Activated CD4-positive, alpha-beta memory T cell treated with anti-CD3 and anti-CD28 coated beads for 36 hours (primary cell): ENCODE data around the gene POMC. TPM values are rescaled to one million over a fixed set of nuclear protein-coding genes. Genes with fewer than 3 reads are reported as not detected.
"Not testable (repeated sequence)": the region's sequence is repeated elsewhere in the genome, so short reads cannot be mapped to it uniquely, and the experiment has no call there.

Source experiments
- CTCF ChIA-PET: fragments of 350-600 bp; sonication (Branson Sonifier 250); formaldehyde crosslinking; loops from one replicate; lab custom pipeline; 2021; ENCODE audit warnings: antibody characterized with exemption, inconsistent platforms; lab: Charles Lee
- POLR2A ChIA-PET: fragments of 350-600 bp; sonication (Branson Sonifier 250); formaldehyde crosslinking; loops from one replicate; lab custom pipeline; 2021; ENCODE audit warnings: antibody characterized with exemption; lab: Charles Lee
- DNase-seq: peaks from one replicate; pipeline ENCODE4 v3.0.0-alpha.2; 2020
- H3K27ac Mint-ChIP-seq: one replicate; pipeline ENCODE4 v1.8.0; 2021; ENCODE audit warnings: mixed read lengths
- H3K27me3 Mint-ChIP-seq: one replicate; pipeline ENCODE4 v1.8.0; 2021; ENCODE audit warnings: mixed read lengths
- H3K36me3 Mint-ChIP-seq: one replicate; pipeline ENCODE4 v1.8.0; 2021; ENCODE audit warnings: mixed read lengths
- H3K4me1 Mint-ChIP-seq: one replicate; pipeline ENCODE4 v1.8.0; 2021; ENCODE audit warnings: low read depth, mixed read lengths
- H3K4me3 Mint-ChIP-seq: one replicate; pipeline ENCODE4 v1.8.0; 2021; ENCODE audit warnings: mild to moderate bottlenecking, mixed read lengths
- H3K9me3 Mint-ChIP-seq: one replicate; pipeline ENCODE4 v1.8.0; 2021; ENCODE audit warnings: mixed read lengths
- intact Hi-C: fragments of 100-400 bp; cut with micrococcal nuclease; formaldehyde crosslinking; loops from one replicate; pipeline ENCODE4 v1.15.1; 2023
- total RNA-seq, 2 experiments: library from RNA; stranded (reverse); gene quantifications; one replicate each; pipeline ENCODE4 v1.2.3, GENCODE V29; 2021

The POMC gene
- total RNA-seq, 2 experiments from 2014 or later, result 3.8 to 4.2 TPM

DNA sequence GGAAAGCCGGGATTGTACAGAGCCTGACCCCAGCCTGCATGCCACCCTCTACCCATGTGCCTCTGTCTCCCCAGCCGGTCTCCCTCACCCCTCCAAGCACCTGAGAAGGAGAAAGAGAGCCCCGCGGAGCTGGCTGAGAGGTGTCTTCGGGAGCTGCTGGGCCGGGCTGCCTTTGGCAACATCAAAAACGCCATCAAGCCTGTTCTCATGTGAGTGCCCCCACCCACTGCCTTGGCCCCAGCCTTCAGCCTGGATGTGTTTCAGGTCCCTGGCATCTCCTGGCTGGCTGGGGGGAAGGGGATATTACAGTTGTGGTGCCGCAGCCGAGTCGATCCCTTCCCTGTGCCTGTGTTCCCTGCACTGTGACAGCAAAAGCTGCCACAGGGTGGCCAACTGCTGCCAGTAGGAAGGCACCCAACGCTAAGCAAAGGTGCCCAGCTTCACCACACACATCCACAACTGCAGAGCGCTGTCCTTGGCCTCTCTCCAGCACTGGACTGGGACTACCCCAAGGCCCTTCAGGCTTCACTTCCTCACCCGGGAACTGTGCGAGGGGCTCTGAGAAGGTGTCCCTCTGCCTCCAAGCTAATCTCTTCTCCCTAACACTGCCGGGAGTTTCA lies 38.4 kb downstream of the POMC start:
- peaks cover 38% of the 10 kb centered on the region for H3K27me3 Mint-ChIP-seq
- POLR2A ChIA-PET, result no interaction called here
- H3K4me3 Mint-ChIP-seq, result no peak overlapping the region
- H3K9me3 Mint-ChIP-seq, result no peaks in the 10 kb centered on the region
- H3K36me3 Mint-ChIP-seq, result no peaks in the 10 kb centered on the region
- no peak overlapping the region for H3K27ac Mint-ChIP-seq
- CTCF ChIA-PET, result interaction anchor here (0.6 to 11.0 kb wide), 16 partner anchors 9 to 721 kb away, joined by 3 to 271 read pairs (median 4); no protein-coding TSS in a partner anchor
- H3K4me1 Mint-ChIP-seq, result peaks cover 12% of the 10 kb centered on the region
- intact Hi-C loops, result loop anchor here (1.0 to 5.0 kb wide), 4 partner anchors 67 to 718 kb away; partner anchors contain the start of gene EFR3B
- DNase-seq, result no peak

- Mint-ChIP-seq H3K9me3 (no peaks in the 10 kb centered on the region), H3K27ac (no peak overlapping the region), H3K36me3 (no peaks in the 10 kb centered on the region), H3K4me3 (no peak overlapping the region), H3K4me1 (peaks cover 12% of the 10 kb centered on the region), H3K27me3 (peaks cover 18% of the 10 kb centered on the region)
- intact Hi-C loops, result loop anchor here (1.0 to 5.0 kb wide), 4 partner anchors 69 to 715 kb away; partner anchors contain the start of gene EFR3B
- CTCF ChIA-PET, result interaction anchor here (0.6 to 11.0 kb wide), 4 partner anchors 117 to 718 kb away, joined by 3 to 271 read pairs (median 4); no protein-coding TSS in a partner anchor
- DNase-seq, result no peak
- POLR2A ChIA-PET, result no interaction called here
Measured at GRCh38 chr2:25127646-25128045, 40.7 kb downstream of the POMC start.

DNA sequence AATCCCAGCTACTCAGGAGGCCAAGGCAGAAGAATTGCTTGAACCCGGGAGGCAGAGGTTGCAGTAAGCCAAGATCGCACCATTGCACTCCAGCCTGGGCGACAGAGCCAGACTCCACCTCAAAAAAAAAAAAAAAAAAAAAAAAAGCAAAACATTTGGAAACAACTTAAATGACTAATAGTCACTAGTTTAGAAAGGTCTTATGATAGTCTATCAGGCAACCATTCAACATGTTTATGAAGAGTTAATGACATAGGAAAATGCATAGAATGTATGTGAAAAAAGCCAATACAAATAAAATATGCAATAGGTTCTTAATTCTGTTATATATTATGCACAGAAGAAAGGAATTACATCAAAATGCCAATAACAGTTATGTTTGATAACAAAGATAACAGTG lies 41.3 kb downstream of the POMC start:
- DNase-seq, H3K9me3 Mint-ChIP-seq, H3K27ac Mint-ChIP-seq, H3K36me3 Mint-ChIP-seq, H3K4me3 Mint-ChIP-seq, POLR2A ChIA-PET: not testable (repeated sequence)
- peaks cover 10% of the 10 kb centered on the region for H3K4me1 Mint-ChIP-seq
- CTCF ChIA-PET, result interaction anchor here (1.2 to 11.0 kb wide), 3 partner anchors 151 to 717 kb away, joined by 3 to 271 read pairs (median 5); no protein-coding TSS in a partner anchor
- intact Hi-C loops, result loop anchor here (1.0 to 5.0 kb wide), 2 partner anchors 147 to 715 kb away; no protein-coding TSS in a partner anchor
- H3K27me3 Mint-ChIP-seq, result peaks cover 14% of the 10 kb centered on the region

DNA sequence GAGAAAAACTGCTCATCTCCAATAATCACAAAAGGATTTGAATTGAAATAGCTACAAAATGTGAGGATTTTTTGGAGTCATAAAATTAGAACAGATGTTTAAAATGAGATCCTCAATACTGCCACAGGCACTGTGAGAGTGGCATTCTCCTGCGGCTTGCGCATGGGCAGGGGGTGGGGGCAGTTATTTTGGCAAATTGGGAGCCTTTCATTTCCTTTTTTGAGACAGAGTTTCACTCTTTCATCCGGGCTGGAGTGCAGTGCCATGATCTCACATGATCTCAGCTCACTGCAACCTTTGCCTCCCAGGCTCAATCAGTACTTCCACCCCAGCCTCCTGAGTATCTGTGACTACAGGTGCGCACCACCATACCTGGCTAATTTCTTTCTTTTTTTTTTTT lies 42.4 kb downstream of the POMC start:
- ChIA-PET POLR2A (no interaction called here), CTCF (interaction anchor here (1.2 to 11.0 kb wide), 2 partner anchors 150 to 716 kb away, joined by 3 to 271 read pairs; no protein-coding TSS in a partner anchor)
- peaks cover 4% of the 10 kb centered on the region for H3K4me1 Mint-ChIP-seq
- H3K4me3 Mint-ChIP-seq, result no peak overlapping the region
- intact Hi-C loops, result loop anchor here (5.0 kb wide), 1 partner anchor 714 kb away; no protein-coding TSS in a partner anchor
- no peaks in the 10 kb centered on the region for H3K36me3 Mint-ChIP-seq
- DNase-seq, result no peak
- no peaks in the 10 kb centered on the region for H3K9me3 Mint-ChIP-seq
- peaks cover 7% of the 10 kb centered on the region for H3K27me3 Mint-ChIP-seq
- H3K27ac Mint-ChIP-seq, result no peak overlapping the region

DNA sequence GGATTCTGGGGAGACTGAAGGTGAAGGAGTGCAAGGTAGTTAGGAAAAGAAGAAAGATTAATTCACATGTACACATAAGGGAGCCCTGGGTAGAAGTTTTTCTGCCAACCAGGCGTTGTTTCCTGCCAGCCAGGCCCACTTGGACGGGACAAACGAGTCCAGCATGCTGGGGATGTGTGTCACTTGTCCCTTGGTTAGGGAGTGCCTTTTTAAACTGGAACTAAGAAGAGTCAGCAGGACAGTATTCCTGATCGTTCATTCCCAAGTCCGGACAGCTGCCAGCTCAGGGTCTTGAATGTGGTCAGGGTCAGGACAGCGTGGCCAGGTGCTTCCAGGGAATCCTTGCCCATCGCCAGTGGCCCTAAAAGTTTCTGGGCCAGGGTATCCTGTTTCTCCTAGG lies 43.2 kb downstream of the POMC start:
- Mint-ChIP-seq H3K36me3 (no peaks in the 10 kb centered on the region), H3K4me3 (no peak overlapping the region), H3K27ac (no peak overlapping the region), H3K9me3 (no peaks in the 10 kb centered on the region), H3K27me3 (no peaks in the 10 kb centered on the region), H3K4me1 (peaks cover 4% of the 10 kb centered on the region)
- ChIA-PET POLR2A (no interaction called here), CTCF (interaction anchor here (1.2 to 11.0 kb wide), 2 partner anchors 149 to 716 kb away, joined by 3 to 271 read pairs; no protein-coding TSS in a partner anchor)
- intact Hi-C loops, result loop anchor here (5.0 kb wide), 1 partner anchor 713 kb away; no protein-coding TSS in a partner anchor
- DNase-seq, result no peak

DNA sequence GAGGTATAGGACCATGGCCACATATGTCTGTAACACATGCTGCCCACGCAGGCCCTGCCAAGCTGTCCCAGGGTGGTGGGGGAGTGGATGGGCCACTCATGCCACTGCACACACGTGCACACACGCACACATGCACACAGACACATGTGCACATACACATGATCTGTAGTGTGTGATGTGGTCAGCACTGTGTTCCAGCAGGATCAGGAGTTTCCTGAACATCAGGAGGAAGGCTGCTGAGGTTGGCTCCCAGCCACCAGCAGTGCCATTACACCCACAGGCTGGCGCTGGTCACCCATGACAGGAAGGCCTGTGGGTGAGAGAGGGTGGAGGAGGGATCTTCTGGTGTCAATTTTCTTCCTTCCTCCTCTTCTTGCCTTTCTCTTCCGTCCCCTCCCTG lies 44.7 kb downstream of the POMC start:
- no peak for DNase-seq
- H3K9me3 Mint-ChIP-seq, result no peaks in the 10 kb centered on the region
- POLR2A ChIA-PET, result no interaction called here
- CTCF ChIA-PET, result no interaction called here
- H3K27ac Mint-ChIP-seq, result no peak overlapping the region
- H3K4me1 Mint-ChIP-seq, result no peaks in the 10 kb centered on the region
- no peak overlapping the region for H3K4me3 Mint-ChIP-seq
- no peaks in the 10 kb centered on the region for H3K36me3 Mint-ChIP-seq
- intact Hi-C loops, result no loop called here
- H3K27me3 Mint-ChIP-seq, result no peaks in the 10 kb centered on the region

- ChIA-PET POLR2A (no interaction called here), CTCF (interaction anchor here (0.8 kb wide), 1 partner anchor 147 kb away, joined by 3 read pairs; no protein-coding TSS in a partner anchor)
- intact Hi-C loops, result no loop called here
Measured at GRCh38 chr2:25122367-25122766, 46.0 kb downstream of the POMC start.

GRCh38 chr2:25119263-25119662 lies 49.1 kb downstream of the POMC start:
- ChIA-PET POLR2A (no interaction called here), CTCF (interaction anchor here (2.4 kb wide), 1 partner anchor 144 kb away, joined by 7 read pairs; no protein-coding TSS in a partner anchor)
- peaks cover 5% of the 10 kb centered on the region for H3K27me3 Mint-ChIP-seq
- intact Hi-C loops, result no loop called here
- H3K9me3 Mint-ChIP-seq, result no peaks in the 10 kb centered on the region
- H3K4me1 Mint-ChIP-seq, result no peaks in the 10 kb centered on the region
- H3K4me3 Mint-ChIP-seq, result no peak overlapping the region
- DNase-seq, result no peak
- no peaks in the 10 kb centered on the region for H3K36me3 Mint-ChIP-seq
- no peak overlapping the region for H3K27ac Mint-ChIP-seq

More at GRCh38 chr2:25122367-25122766, 46.0 kb downstream of the POMC start:
- no peak overlapping the region for H3K27ac Mint-ChIP-seq
- no peaks in the 10 kb centered on the region for H3K9me3 Mint-ChIP-seq
- no peak overlapping the region for H3K4me3 Mint-ChIP-seq
- no peak for DNase-seq
- no peaks in the 10 kb centered on the region for H3K36me3 Mint-ChIP-seq
- peaks cover 5% of the 10 kb centered on the region for H3K27me3 Mint-ChIP-seq
- no peaks in the 10 kb centered on the region for H3K4me1 Mint-ChIP-seq

DNA sequence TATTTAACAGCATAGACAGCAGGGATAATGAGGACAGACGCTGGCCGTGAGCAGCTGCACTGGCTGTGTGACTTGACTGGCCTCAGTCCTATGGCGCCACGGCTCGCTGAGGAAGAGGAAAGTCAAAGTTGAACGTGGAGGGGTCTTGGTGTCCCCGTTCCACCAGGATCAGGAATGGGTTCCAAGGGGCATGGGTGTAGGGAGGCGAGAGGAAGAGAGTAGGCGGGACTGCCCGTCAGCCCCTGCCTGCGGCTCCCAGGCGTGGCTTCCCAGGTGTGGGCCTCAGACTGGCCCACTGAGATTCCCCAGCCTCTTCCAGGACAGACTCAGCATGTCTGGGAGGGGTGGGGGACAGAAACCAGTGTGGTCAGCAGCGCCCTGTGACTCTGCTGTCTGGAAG lies 51.4 kb downstream of the POMC start:
- ChIA-PET CTCF (no interaction called here), POLR2A (no interaction called here)
- Mint-ChIP-seq H3K9me3 (no peaks in the 10 kb centered on the region), H3K4me1 (no peaks in the 10 kb centered on the region), H3K36me3 (no peaks in the 10 kb centered on the region), H3K27me3 (peaks cover 5% of the 10 kb centered on the region), H3K27ac (no peak overlapping the region), H3K4me3 (no peak overlapping the region)
- DNase-seq, result no peak
- intact Hi-C loops, result no loop called here

DNA sequence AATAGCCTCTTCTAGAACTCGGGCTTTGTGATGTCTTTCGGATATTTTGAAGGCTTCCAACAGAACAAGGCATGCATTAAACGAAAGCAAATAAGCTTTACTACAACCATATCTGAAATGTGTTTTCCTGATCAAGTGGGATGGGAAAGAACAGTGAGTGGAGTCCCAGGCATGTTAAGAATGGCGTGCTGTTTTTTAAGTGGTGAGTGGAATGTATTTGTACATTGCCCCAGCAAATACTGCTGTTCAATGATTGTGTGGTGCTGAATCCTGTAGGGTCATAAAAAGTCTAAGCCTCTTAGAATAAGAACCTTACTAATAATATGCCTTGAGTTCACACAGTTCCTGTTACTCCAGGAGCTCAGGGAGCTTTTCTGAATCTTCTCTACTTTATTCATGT lies 52.5 kb downstream of the POMC start:
- Mint-ChIP-seq H3K4me3 (no peak overlapping the region), H3K9me3 (no peaks in the 10 kb centered on the region), H3K27me3 (peaks cover 5% of the 10 kb centered on the region), H3K27ac (no peak overlapping the region), H3K4me1 (no peaks in the 10 kb centered on the region), H3K36me3 (no peaks in the 10 kb centered on the region)
- ChIA-PET POLR2A (no interaction called here), CTCF (interaction anchor here (1.2 kb wide), 1 partner anchor 195 kb away, joined by 3 read pairs; no protein-coding TSS in a partner anchor)
- intact Hi-C loops, result no loop called here
- no peak for DNase-seq

DNA sequence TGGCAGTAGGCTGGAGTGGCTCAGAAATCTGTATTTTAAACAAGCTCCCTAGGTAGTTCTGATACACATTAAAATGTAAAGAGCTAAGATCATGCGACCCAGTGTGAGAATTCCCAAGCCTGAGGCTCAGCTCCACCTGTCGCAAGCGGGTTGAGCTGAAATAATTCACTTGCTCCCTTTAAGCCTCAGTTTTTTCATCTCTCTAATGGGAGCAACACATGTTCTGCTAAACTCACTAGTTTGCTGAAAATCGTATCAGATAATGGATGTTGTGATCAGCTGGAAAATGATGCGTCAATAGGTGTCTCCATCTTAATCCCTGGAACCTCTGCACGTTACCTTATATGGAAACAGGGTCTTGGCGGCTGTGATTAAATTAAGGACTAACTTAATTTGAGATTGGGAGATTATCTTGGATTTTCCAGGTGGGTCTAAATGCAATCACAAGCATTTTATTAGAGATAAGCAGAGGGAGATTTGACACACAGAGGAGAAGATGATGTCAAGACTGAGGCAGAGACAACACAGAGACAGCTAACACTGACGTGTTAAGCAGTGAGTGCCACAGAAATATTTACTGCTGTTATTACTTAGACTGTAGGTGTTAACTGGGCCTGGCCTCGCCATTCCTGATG lies 53.0 kb downstream of the POMC start:
- CTCF ChIA-PET, result interaction anchor here (1.2 kb wide), 1 partner anchor 194 kb away, joined by 3 read pairs; no protein-coding TSS in a partner anchor
- intact Hi-C loops, result no loop called here
- H3K4me3 Mint-ChIP-seq, result no peak overlapping the region
- H3K36me3 Mint-ChIP-seq, result no peaks in the 10 kb centered on the region
- H3K27ac Mint-ChIP-seq, result no peak overlapping the region
- H3K9me3 Mint-ChIP-seq, result no peaks in the 10 kb centered on the region
- DNase-seq, result no peak
- no peaks in the 10 kb centered on the region for H3K4me1 Mint-ChIP-seq
- H3K27me3 Mint-ChIP-seq, result peaks cover 5% of the 10 kb centered on the region
- POLR2A ChIA-PET, result no interaction called here

DNA sequence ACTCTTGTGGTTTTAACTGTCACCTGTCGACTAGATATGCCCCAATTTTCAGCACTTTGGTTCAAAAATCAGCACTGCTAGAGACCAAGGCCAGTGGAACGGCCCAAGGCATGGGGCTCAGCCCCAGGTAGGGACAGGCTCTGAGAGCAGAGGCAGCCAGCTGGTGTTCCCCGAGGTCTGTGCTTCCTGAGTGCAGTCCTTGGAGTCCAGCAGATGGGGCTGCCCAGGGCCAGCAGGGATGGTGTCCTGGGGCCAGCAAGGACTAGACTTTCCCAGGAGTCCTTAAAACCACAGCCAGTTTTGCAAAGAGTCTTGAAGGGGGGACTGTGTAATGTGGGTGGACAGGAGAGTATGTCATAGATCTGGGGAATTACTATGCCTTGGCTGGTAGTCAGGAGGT lies 56.3 kb downstream of the POMC start:
- no peaks in the 10 kb centered on the region for H3K9me3 Mint-ChIP-seq
- POLR2A ChIA-PET, result no interaction called here
- DNase-seq, result no peak
- H3K36me3 Mint-ChIP-seq, result no peaks in the 10 kb centered on the region
- H3K4me3 Mint-ChIP-seq, result no peak overlapping the region
- CTCF ChIA-PET, result interaction anchor here (0.9 to 1.2 kb wide), 2 partner anchors 136 kb away, joined by 3 to 6 read pairs; no protein-coding TSS in a partner anchor
- intact Hi-C loops, result no loop called here
- H3K4me1 Mint-ChIP-seq, result no peaks in the 10 kb centered on the region
- H3K27ac Mint-ChIP-seq, result no peak overlapping the region
- peaks cover 3% of the 10 kb centered on the region for H3K27me3 Mint-ChIP-seq
